Loucy (cell line): ENCODE measurements around the gene NTPCR.
"Not testable (repeated sequence)": the region's sequence is repeated elsewhere in the genome, so short reads cannot be mapped to it uniquely, and the experiment has no call there.

Experiments used
- H2AFZ ChIP-seq: fragments of 200-600 bp; sonication (generic); 2 replicates; pipeline ENCODE4 v1.6.0; 2016; ENCODE audit warnings: antibody characterized with exemption, mild to moderate bottlenecking, low read length, moderate library complexity
- H3F3A ChIP-seq: fragments of 200-600 bp; 2 replicates; pipeline ENCODE4 v1.6.0; 2016; ENCODE audit warnings: antibody characterized with exemption, low read depth, mild to moderate bottlenecking
- H3K27me3 ChIP-seq: fragments of 200-600 bp; sonication (generic); 2 replicates; pipeline ENCODE4 v1.6.1; 2014; ENCODE audit warnings: low read length, mild to moderate bottlenecking; ENCODE audit not compliant: insufficient read depth, poor library complexity, severe bottlenecking
- H3K36me3 ChIP-seq: fragments of 200-600 bp; sonication (generic); 2 replicates; pipeline ENCODE4 v1.6.1; 2016; ENCODE audit warnings: low read length; ENCODE audit not compliant: insufficient read depth
- H3K4me1 ChIP-seq: fragments of 200-600 bp; sonication (generic); 2 replicates; pipeline ENCODE4 v1.5.1; 2014; ENCODE audit warnings: low read length, mild to moderate bottlenecking; ENCODE audit not compliant: insufficient read depth, poor library complexity, severe bottlenecking
- H3K4me2 ChIP-seq: fragments of 200-600 bp; sonication (generic); 2 replicates; pipeline ENCODE4 v1.6.0; 2014; ENCODE audit warnings: antibody characterized with exemption, low read length, low read depth, mild to moderate bottlenecking; ENCODE audit not compliant: poor library complexity, severe bottlenecking
- H3K4me3 ChIP-seq: fragments of 200-600 bp; sonication (generic); 2 replicates; pipeline ENCODE4 v1.5.1; 2014; ENCODE audit warnings: low read length, mild to moderate bottlenecking, mixed read lengths; ENCODE audit not compliant: poor library complexity, severe bottlenecking
- H3K79me2 ChIP-seq: fragments of 200-600 bp; sonication (generic); 2 replicates; pipeline ENCODE4 v1.6.1; 2014; ENCODE audit warnings: low read length; ENCODE audit not compliant: insufficient read depth
- H3K9ac ChIP-seq: fragments of 200-600 bp; sonication (generic); 2 replicates; pipeline ENCODE4 v1.6.0; 2014; ENCODE audit warnings: mild to moderate bottlenecking, low read depth, low read length, moderate library complexity; ENCODE audit not compliant: poor library complexity, severe bottlenecking
- H3K9me2 ChIP-seq: fragments of 200-600 bp; sonication (generic); replicated peaks from 2 replicates; pipeline ENCODE4 v1.6.1; 2016; ENCODE audit warnings: low read depth, low read length, mixed read lengths
- H3K9me3 ChIP-seq: fragments of 200-600 bp; sonication (generic); 2 replicates; pipeline ENCODE4 v1.6.1; 2014; ENCODE audit warnings: mild to moderate bottlenecking, antibody characterized with exemption, low read length, low read depth; ENCODE audit not compliant: insufficient read depth
- H4K20me1 ChIP-seq: fragments of 200-600 bp; sonication (generic); 2 replicates; pipeline ENCODE4 v1.6.0; 2014; ENCODE audit warnings: antibody characterized with exemption, low read length, mild to moderate bottlenecking; ENCODE audit not compliant: insufficient read depth, poor library complexity, severe bottlenecking
- EZH2phosphoT487 ChIP-seq: fragments of 200-600 bp; IDR thresholded peaks from 2 replicates; pipeline ENCODE4 v1.6.1; 2018; ENCODE audit warnings: antibody characterized with exemption, mild to moderate bottlenecking, moderate library complexity, borderline replicate concordance
- TF ChIP-seq, protein P1 (sequence below): fragments of 200-600 bp; sonication (generic); conservative IDR thresholded peaks from 2 replicates; pipeline ENCODE4 v1.5.1; 2014; ENCODE audit warnings: mild to moderate bottlenecking, antibody characterized with exemption, low read length

The NTPCR gene

DNA sequence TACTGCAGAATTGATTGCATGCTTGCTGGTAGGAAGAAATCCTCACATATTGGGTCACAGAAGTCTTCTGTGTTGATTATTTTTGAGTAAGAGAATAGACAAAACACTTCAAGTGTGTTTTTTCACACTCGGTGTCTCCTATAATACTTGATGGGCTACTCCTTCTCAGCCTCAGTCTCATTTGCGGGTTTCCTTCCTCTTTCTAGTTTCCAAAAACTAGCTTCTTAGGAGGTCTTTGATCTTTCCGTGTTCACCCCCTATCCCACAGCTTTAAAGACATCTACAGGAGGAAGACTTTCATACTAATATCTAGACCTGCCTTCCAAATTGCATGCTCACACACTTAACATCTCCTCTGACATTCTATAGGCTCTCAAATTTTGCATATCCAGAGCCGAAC, 40.7 kb upstream of the NTPCR start:
- no peaks in the 10 kb centered on the region for H3K9me3 ChIP-seq
- no peak overlapping the region for H2AFZ ChIP-seq
- TF ChIP-seq EZH2phosphoT487, result no peak
- TF ChIP-seq, protein P1, sequence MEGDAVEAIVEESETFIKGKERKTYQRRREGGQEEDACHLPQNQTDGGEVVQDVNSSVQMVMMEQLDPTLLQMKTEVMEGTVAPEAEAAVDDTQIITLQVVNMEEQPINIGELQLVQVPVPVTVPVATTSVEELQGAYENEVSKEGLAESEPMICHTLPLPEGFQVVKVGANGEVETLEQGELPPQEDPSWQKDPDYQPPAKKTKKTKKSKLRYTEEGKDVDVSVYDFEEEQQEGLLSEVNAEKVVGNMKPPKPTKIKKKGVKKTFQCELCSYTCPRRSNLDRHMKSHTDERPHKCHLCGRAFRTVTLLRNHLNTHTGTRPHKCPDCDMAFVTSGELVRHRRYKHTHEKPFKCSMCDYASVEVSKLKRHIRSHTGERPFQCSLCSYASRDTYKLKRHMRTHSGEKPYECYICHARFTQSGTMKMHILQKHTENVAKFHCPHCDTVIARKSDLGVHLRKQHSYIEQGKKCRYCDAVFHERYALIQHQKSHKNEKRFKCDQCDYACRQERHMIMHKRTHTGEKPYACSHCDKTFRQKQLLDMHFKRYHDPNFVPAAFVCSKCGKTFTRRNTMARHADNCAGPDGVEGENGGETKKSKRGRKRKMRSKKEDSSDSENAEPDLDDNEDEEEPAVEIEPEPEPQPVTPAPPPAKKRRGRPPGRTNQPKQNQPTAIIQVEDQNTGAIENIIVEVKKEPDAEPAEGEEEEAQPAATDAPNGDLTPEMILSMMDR, result no peak
- H3K36me3 ChIP-seq, result no peaks in the 10 kb centered on the region
- peaks cover 64% of the 10 kb centered on the region for H3K4me1 ChIP-seq
- no peaks in the 10 kb centered on the region for H4K20me1 ChIP-seq
- H3K4me2 ChIP-seq, result peak overlapping the region; percentile 60
- H3K9ac ChIP-seq, result no peak overlapping the region
- H3K27me3 ChIP-seq, result no peaks in the 10 kb centered on the region
- H3K79me2 ChIP-seq, result no peaks in the 10 kb centered on the region
- no peak overlapping the region for H3K4me3 ChIP-seq
- H3F3A ChIP-seq, result 0 out of 2 replicates have a peak, but pooled peaks cover 3% of the 10 kb centered on the region
- H3K9me2 ChIP-seq, result no peaks in the 10 kb centered on the region

DNA sequence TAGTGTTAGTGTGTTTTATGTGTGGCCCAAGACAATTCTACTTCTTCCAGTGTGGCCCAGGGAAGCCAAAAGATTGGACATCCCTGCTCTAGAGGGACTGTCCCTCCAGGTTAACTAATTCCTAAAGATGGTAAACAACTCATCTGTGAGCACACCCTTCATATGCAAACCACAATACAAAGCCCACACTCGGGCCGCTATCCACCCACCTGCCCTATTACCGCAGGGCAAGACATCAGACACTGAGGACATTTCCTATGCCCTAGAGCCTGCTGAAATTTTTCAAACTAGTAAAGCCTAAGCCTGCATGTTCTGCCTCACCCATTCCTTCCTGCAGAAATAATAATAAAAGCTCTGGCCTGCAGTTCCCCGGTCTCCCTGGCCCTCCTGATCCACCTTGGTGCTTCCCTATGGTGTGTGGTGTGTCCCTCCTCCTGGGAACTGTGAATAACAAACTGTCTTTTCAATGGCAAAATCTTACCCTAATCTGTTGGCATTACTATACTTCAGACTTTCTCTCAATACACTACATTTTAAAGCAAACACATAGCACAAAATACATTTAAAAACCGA, 39.3 kb upstream of the NTPCR start:
- Histone ChIP-seq H4K20me1 (no peaks in the 10 kb centered on the region), H3K27me3 (no peaks in the 10 kb centered on the region), H3K4me1 (peaks cover 62% of the 10 kb centered on the region), H3K4me3 (peak overlapping the region; percentile 41), H3K36me3 (no peaks in the 10 kb centered on the region), H2AFZ (no peak overlapping the region; the same call in 1 of the 2 replicates), H3K9me2 (no peaks in the 10 kb centered on the region), H3K4me2 (peak overlapping the region; percentile 60), H3K9me3 (no peaks in the 10 kb centered on the region), H3F3A (0 out of 2 replicates have a peak, but pooled peaks cover 3% of the 10 kb centered on the region), H3K9ac (peak overlapping the region; percentile 42), H3K79me2 (no peaks in the 10 kb centered on the region)
- no peak for TF ChIP-seq EZH2phosphoT487
- TF ChIP-seq, protein P1, result no peak

DNA sequence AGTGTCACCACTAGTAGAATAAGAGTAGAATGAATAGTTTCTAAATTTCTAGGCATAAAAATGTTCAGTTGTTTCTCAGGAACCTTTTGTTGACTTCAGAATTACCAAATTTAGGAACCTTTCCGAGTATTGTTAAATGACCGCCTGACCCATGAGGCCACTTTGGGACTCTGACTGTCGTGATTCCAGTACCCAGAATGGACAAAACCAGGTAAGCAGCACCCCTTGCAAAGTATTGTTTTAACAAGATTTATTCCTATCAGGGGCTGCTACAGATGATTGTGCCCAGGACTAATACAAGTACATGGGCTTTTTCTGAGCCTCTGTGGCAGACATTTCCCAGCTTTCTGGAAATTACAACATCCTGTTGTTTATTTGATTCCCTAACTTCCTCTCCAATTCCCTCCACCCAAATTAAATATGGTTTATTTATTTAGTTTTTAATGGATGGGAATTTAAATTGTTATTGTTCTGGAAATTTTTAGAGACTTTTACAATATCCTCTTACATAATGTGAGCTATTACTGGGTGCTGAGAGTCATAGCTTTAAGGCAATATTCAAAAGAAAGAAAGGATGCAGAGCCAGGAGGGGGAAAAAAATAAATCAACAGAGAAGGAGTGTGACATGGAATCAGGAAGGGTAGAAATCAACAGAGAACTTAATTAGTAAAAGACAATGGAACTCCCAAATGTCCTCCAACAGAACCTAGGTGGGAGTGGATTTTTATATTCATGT, 37.4 kb upstream of the NTPCR start:
- H4K20me1 ChIP-seq, result no peaks in the 10 kb centered on the region
- H3F3A ChIP-seq, result 0 out of 2 replicates have a peak, but pooled peaks cover 3% of the 10 kb centered on the region
- H3K4me2 ChIP-seq, result no peak overlapping the region
- no peak overlapping the region for H3K9ac ChIP-seq
- H3K79me2 ChIP-seq, result no peaks in the 10 kb centered on the region
- TF ChIP-seq, protein P1, result no peak
- TF ChIP-seq EZH2phosphoT487, result no peak
- no peaks in the 10 kb centered on the region for H3K27me3 ChIP-seq
- no peaks in the 10 kb centered on the region for H3K36me3 ChIP-seq
- H3K4me3 ChIP-seq, result no peak overlapping the region
- peaks cover 52% of the 10 kb centered on the region for H3K4me1 ChIP-seq
- H3K9me3 ChIP-seq, result no peaks in the 10 kb centered on the region
- no peak overlapping the region for H2AFZ ChIP-seq
- H3K9me2 ChIP-seq, result no peaks in the 10 kb centered on the region

DNA sequence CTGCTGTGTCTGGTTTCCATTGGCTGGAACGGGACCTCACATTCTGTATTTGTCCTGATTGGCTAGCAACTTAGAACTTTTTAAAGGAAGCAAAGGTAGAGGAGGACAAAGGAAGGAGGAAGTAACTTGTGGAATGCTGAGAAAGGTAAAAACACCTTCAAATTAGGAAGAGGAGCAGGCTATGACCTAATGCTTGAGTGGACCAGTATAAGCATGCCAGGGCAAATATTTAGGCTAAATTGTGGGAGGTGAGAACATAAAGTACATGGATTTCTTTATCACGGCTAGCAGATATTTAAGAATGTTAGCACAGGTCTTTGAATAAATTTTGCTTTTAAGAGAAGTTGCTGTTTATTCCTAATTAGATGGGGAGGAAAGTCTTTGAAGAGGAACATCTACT, 36.1 kb upstream of the NTPCR start:
- not testable (repeated sequence) for H3K79me2 ChIP-seq, H3K9me2 ChIP-seq, H3K9ac ChIP-seq, H3K36me3 ChIP-seq, H2AFZ ChIP-seq, H3K4me2 ChIP-seq, H3K27me3 ChIP-seq, H4K20me1 ChIP-seq, H3K9me3 ChIP-seq, H3K4me3 ChIP-seq, H3F3A ChIP-seq
- peaks cover 40% of the 10 kb centered on the region for H3K4me1 ChIP-seq
